PC-3 (cell line): ENCODE data around the gene PAFAH1B2.

Experiments
- EZH2 ChIP-seq: fragments of 300-600 bp; sonication (generic); IDR thresholded peaks from one replicate; pipeline ENCODE4 v1.6.1; 2017; ENCODE audit warnings: antibody characterized with exemption, mild to moderate bottlenecking, low read length; ENCODE audit not compliant: unreplicated experiment
- TF ChIP-seq, protein P1 (sequence below): fragments of 300-600 bp; sonication (generic); conservative IDR thresholded peaks from 2 replicates; pipeline ENCODE4 v1.5.1; 2017; ENCODE audit warnings: antibody characterized with exemption, low read depth, mild to moderate bottlenecking, low read length

DNA sequence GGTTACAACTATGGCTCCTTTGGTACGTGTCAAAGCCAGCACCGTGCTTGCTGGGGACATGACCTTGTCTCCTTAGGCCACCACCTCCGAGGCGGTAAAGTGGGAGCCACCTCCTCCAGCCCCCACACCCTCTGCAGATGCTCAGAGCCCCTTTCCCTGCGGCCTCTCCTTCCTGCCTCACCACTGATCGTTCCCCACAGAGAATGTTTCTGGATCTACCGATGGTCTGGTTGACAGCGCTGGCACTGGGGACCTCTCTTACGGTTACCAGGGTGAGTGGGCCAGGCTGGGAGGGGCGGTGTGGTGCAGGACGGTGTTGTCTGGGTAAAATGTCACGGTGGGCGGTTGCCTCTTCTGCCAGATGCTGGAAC lies 43.3 kb downstream of the PAFAH1B2 start:
- TF ChIP-seq, protein P1, sequence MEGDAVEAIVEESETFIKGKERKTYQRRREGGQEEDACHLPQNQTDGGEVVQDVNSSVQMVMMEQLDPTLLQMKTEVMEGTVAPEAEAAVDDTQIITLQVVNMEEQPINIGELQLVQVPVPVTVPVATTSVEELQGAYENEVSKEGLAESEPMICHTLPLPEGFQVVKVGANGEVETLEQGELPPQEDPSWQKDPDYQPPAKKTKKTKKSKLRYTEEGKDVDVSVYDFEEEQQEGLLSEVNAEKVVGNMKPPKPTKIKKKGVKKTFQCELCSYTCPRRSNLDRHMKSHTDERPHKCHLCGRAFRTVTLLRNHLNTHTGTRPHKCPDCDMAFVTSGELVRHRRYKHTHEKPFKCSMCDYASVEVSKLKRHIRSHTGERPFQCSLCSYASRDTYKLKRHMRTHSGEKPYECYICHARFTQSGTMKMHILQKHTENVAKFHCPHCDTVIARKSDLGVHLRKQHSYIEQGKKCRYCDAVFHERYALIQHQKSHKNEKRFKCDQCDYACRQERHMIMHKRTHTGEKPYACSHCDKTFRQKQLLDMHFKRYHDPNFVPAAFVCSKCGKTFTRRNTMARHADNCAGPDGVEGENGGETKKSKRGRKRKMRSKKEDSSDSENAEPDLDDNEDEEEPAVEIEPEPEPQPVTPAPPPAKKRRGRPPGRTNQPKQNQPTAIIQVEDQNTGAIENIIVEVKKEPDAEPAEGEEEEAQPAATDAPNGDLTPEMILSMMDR = no peak
- no peak for TF ChIP-seq EZH2
